Neural progenitor cell (in vitro differentiated cells): ENCODE results near the gene LTB4R.

Experiments
- CTCF ChIP-seq: fragments of 200-600 bp; sonication (generic); IDR thresholded peaks from 2 replicates; pipeline ENCODE4 v1.5.1; 2017; ENCODE audit warnings: antibody characterized with exemption, mild to moderate bottlenecking
- EZH2 ChIP-seq: fragments of 200-600 bp; sonication (generic); IDR thresholded peaks from 2 replicates; pipeline ENCODE4 v1.6.1; 2017; ENCODE audit warnings: antibody characterized with exemption, mild to moderate bottlenecking, moderate library complexity
- EZH2phosphoT487 ChIP-seq: fragments of 200-600 bp; sonication (generic); IDR thresholded peaks from 2 replicates; pipeline ENCODE4 v1.6.1; 2017; ENCODE audit warnings: antibody characterized with exemption

- TF ChIP-seq EZH2 (no peak), CTCF (no peak), EZH2phosphoT487 (no peak)
Measured at GRCh38 chr14:24327303-24327702, 16.0 kb downstream of the LTB4R start.
